ENCODE results near the gene SPINK1.
A peak's percentile ranks its signal among the peaks of the same experiment; 100 is the strongest.
"Not testable (repeated sequence)": the region's sequence is repeated elsewhere in the genome, so short reads cannot be mapped to it uniquely, and the experiment has no call there.

The SPINK1 gene

DNA sequence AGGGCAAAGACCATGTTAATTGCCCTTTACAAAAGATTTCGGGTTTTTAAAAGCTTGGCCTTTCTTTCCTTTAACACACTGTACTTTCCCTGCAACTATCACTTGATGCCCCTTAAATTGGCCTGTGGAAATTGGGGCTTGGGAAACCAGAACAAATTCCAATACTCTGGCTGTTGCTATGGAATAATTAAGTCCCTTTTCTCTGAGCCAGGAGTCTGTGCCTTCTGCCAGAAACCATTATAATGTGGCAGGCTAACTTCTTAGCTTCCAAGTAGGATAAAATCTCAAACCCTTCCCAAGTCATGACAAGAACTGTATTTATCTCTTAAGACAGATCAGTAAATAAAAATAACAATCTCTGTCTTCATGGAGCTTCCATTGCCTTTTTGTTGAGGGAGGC is 1.1 kb upstream of the SPINK1 start:
- Mint-ChIP-seq H3K27ac (no peak overlapping the region), H3K27me3 (ENCODE audit: low read depth) (peaks cover 2% of the 10 kb centered on the region), H3K4me1 (no peaks in the 10 kb centered on the region), H3K9me3 (no peaks in the 10 kb centered on the region), H3K36me3 (ENCODE audit: low read depth) (no peaks in the 10 kb centered on the region), H3K4me3 (no peak overlapping the region)
- TF ChIP-seq, protein P1, sequence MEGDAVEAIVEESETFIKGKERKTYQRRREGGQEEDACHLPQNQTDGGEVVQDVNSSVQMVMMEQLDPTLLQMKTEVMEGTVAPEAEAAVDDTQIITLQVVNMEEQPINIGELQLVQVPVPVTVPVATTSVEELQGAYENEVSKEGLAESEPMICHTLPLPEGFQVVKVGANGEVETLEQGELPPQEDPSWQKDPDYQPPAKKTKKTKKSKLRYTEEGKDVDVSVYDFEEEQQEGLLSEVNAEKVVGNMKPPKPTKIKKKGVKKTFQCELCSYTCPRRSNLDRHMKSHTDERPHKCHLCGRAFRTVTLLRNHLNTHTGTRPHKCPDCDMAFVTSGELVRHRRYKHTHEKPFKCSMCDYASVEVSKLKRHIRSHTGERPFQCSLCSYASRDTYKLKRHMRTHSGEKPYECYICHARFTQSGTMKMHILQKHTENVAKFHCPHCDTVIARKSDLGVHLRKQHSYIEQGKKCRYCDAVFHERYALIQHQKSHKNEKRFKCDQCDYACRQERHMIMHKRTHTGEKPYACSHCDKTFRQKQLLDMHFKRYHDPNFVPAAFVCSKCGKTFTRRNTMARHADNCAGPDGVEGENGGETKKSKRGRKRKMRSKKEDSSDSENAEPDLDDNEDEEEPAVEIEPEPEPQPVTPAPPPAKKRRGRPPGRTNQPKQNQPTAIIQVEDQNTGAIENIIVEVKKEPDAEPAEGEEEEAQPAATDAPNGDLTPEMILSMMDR (IDR thresholded peaks at IDR 0.05; ENCODE audit: unreplicated experiment in 3 of 3) = no peak

DNA sequence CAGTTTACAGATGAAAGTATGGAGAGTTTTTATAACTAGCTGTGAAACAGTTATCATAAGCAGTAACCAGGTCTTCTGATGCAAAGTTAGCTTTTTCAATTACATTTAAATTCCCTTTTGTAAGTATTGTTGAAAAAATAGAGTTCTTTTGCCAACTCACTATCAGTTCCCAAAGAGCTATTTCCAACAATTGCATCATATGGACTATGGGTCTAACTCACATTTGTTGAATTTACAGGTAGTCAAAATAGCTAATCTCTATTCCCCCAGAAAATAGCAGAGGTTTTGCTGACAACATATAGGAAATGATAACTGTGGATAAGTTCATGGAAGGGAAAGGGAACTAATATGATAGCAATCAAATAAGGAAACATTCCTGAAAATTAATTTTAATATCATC is 1.4 kb downstream of the SPINK1 start:
- Mint-ChIP-seq H3K4me1 (peaks cover 4% of the 10 kb centered on the region), H3K27me3 (ENCODE audit: low read depth) (no peaks in the 10 kb centered on the region), H3K36me3 (ENCODE audit: low read depth) (no peaks in the 10 kb centered on the region), H3K27ac (no peak overlapping the region), H3K4me3 (no peak overlapping the region), H3K9me3 (no peaks in the 10 kb centered on the region)
- TF ChIP-seq, protein P1 (IDR thresholded peaks at IDR 0.05; ENCODE audit: unreplicated experiment in 3 of 3) = no peak

GRCh38 chr5:147827017-147827416 is 4.5 kb downstream of the SPINK1 start:
- not testable (repeated sequence) for H3K9me3 Mint-ChIP-seq; H3K4me1 Mint-ChIP-seq; H3K27ac Mint-ChIP-seq; H3K4me3 Mint-ChIP-seq; H3K27me3 Mint-ChIP-seq (ENCODE audit: low read depth); H3K36me3 Mint-ChIP-seq (ENCODE audit: low read depth)

- TF ChIP-seq, protein P1 (IDR thresholded peaks at IDR 0.05; ENCODE audit: unreplicated experiment in 3 of 3) = no peak
- Mint-ChIP-seq H3K36me3 (ENCODE audit: low read depth) (no peaks in the 10 kb centered on the region), H3K27me3 (ENCODE audit: low read depth) (peaks cover 8% of the 10 kb centered on the region), H3K27ac (no peak overlapping the region), H3K4me1 (peaks cover 4% of the 10 kb centered on the region), H3K9me3 (no peaks in the 10 kb centered on the region), H3K4me3 (no peak overlapping the region)
Observed at GRCh38 chr5:147826361-147826760, 5.1 kb downstream of the SPINK1 start.

- TF ChIP-seq, protein P1 (IDR thresholded peaks at IDR 0.05; ENCODE audit: unreplicated experiment in 3 of 3) = peak; percentile 94 to 95 (median 94)
- peaks cover 15% of the 10 kb centered on the region for H3K4me1 Mint-ChIP-seq
- H3K27me3 Mint-ChIP-seq (ENCODE audit: low read depth) = peaks cover 8% of the 10 kb centered on the region
- no peaks in the 10 kb centered on the region for H3K36me3 Mint-ChIP-seq (ENCODE audit: low read depth)
- peak overlapping the region in 1 of 3 experiments; percentile 27 for H3K27ac Mint-ChIP-seq
- no peaks in the 10 kb centered on the region for H3K9me3 Mint-ChIP-seq
- no peak overlapping the region for H3K4me3 Mint-ChIP-seq
Observed at GRCh38 chr5:147822686-147823491, 8.6 kb downstream of the SPINK1 start.

DNA sequence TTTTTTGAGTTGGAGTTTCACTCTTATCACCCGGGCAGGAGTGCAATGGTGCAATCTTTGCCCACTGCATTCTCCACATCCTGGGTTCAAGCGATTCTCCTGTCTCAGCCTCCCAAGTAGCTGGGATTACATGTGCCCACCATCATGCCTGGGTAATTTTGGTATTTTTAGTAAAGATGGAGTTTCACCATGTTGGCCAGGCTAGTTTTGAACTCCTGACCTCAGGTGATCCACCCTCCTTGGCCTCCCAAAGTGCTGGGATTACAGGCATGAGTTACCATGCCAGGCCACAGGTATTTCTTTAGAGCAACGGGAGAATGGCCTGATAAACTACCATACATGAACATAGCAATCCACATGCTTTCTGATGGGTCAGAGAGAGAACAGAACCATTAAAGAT is 9.2 kb downstream of the SPINK1 start:
- peaks cover 15% of the 10 kb centered on the region for H3K4me1 Mint-ChIP-seq
- not testable (repeated sequence) for H3K27me3 Mint-ChIP-seq (ENCODE audit: low read depth); H3K9me3 Mint-ChIP-seq; H3K36me3 Mint-ChIP-seq (ENCODE audit: low read depth); H3K27ac Mint-ChIP-seq; H3K4me3 Mint-ChIP-seq

DNA sequence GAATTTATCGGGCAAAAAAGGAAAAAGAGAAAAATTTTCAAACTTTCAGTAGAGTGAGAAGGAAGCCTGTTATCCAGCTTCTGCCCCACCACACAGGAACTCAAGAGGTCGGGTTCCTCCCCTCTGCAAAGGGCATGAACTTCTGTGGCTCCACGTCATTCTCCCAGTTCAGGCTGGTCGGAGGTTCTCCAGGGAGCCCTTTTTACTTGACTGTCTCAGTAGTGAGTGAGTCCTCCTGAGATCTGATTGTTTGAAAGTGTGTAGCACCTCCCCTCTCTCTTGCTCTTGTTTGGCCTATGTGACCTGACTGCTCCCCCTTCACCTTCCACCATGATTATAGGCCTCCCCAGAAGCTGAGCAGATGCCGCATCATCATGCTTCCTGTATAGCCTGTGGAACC is 9.7 kb downstream of the SPINK1 start:
- TF ChIP-seq, protein P1 (IDR thresholded peaks at IDR 0.05; ENCODE audit: unreplicated experiment in 3 of 3) = no peak
- Mint-ChIP-seq H3K9me3 (no peaks in the 10 kb centered on the region), H3K4me3 (no peak overlapping the region), H3K36me3 (ENCODE audit: low read depth) (no peaks in the 10 kb centered on the region), H3K4me1 (peaks cover 15% of the 10 kb centered on the region), H3K27ac (no peak overlapping the region), H3K27me3 (ENCODE audit: low read depth) (peaks cover 8% of the 10 kb centered on the region)

Data from nephron (organoid).